Activated CD8-positive, alpha-beta memory T cell treated with anti-CD3 and anti-CD28 coated beads, Interleukin-2, amount 50 U/mL, for 24 hours (primary cell): ENCODE data around the gene FAM187B.
"Not testable (repeated sequence)": the region's sequence is repeated elsewhere in the genome, so short reads cannot be mapped to it uniquely, and the experiment has no call there.

Source experiments
- DNase-seq: peaks from one replicate; pipeline ENCODE4 v3.0.0-alpha.2; 2020; ENCODE audit errors: extremely low read depth

Gene FAM187B

GRCh38 chr19:35262101-35262761 lies 33.7 kb upstream of the FAM187B start:
- DNase-seq: no peak

GRCh38 chr19:35261356-35262100 lies 33.0 kb upstream of the FAM187B start:
- no peak for DNase-seq

- no peak for DNase-seq
These were observed 32.3 kb upstream of the FAM187B start for GRCh38 chr19:35260694-35261304.

GRCh38 chr19:35257113-35257461 lies 28.5 kb upstream of the FAM187B start:
- no peak for DNase-seq

GRCh38 chr19:35256566-35256965 lies 28.0 kb upstream of the FAM187B start:
- DNase-seq: no peak

- DNase-seq: no peak
These were observed 26.1 kb upstream of the FAM187B start for GRCh38 chr19:35254341-35255297.

- DNase-seq: no peak
These were observed 25.1 kb upstream of the FAM187B start for GRCh38 chr19:35253316-35254286.

- DNase-seq: no peak
These were observed 22.9 kb upstream of the FAM187B start for GRCh38 chr19:35251456-35251855.

GRCh38 chr19:35249848-35250711 lies 21.5 kb upstream of the FAM187B start:
- DNase-seq: no peak

- DNase-seq: no peak
These were observed 20.8 kb upstream of the FAM187B start for GRCh38 chr19:35249146-35249847.

- no peak for DNase-seq
These were observed 20.0 kb upstream of the FAM187B start, which contains the start of gene LSR for GRCh38 chr19:35248310-35249145. LSR (plus strand) TSS chr19:35249002; CDS start chr19:35249023, 21 bp downstream.

GRCh38 chr19:35247526-35248309 lies 19.2 kb upstream of the FAM187B start:
- DNase-seq: no peak

- DNase-seq: no peak
These were observed 18.0 kb upstream of the FAM187B start for GRCh38 chr19:35246466-35247092.

- DNase-seq: no peak
These were observed 12.9 kb upstream of the FAM187B start for GRCh38 chr19:35241417-35241816.

GRCh38 chr19:35240327-35240726 lies 11.8 kb upstream of the FAM187B start:
- no peak for DNase-seq

GRCh38 chr19:35239597-35239996 lies 11.1 kb upstream of the FAM187B start:
- DNase-seq: not testable (repeated sequence)
